Natural killer cell (primary cell): ENCODE data around the gene GTF2IRD1. TPM values are rescaled to one million over a fixed set of nuclear protein-coding genes. Genes with fewer than 3 reads are reported as not detected.

Experiments used
- ATAC-seq, 3 donors: fragments of 150-1000 bp in 2 of 3; fragments of 200-7000 bp in 1 of 3; cut with Tn5 transposase; 1 replicate in 1 of 3; 2 replicates in 2 of 3; pipeline ENCODE4 v1.10.0; 2021; ENCODE audit warnings: mild to moderate bottlenecking in 2 of 3, moderate library complexity in 2 of 3
- DNase-seq, 2 donors: peaks; one replicate each; pipeline versions ENCODE4 v3.0.0 to v3.0.0-alpha.2; 2013 to 2021; ENCODE audit warnings: mixed read lengths in 1 of 2
- H3K27ac ChIP-seq: one replicate; pipeline ENCODE4 v1.5.1; 2013; ENCODE audit warnings: mild to moderate bottlenecking, low read length
- H3K27me3 ChIP-seq: one replicate; pipeline ENCODE4 v1.6.1; 2013; ENCODE audit warnings: low read length; ENCODE audit not compliant: control insufficient read depth, insufficient read depth
- H3K36me3 ChIP-seq: one replicate; pipeline ENCODE4 v1.6.1; 2013; ENCODE audit warnings: low read length; ENCODE audit not compliant: control insufficient read depth, insufficient read depth
- H3K4me1 ChIP-seq: one replicate; pipeline ENCODE4 v1.6.1; 2013; ENCODE audit warnings: low read length; ENCODE audit not compliant: control insufficient read depth, insufficient read depth
- H3K4me3 ChIP-seq: one replicate; pipeline ENCODE4 v1.5.1; 2013; ENCODE audit warnings: low read length
- H3K9me3 ChIP-seq: one replicate; pipeline ENCODE4 v1.6.1; 2013; ENCODE audit warnings: low read length; ENCODE audit not compliant: control insufficient read depth, insufficient read depth
- H3K27ac Mint-ChIP-seq, 2 donors: one replicate each; pipeline ENCODE4 v1.8.0; 2022; ENCODE audit warnings: mild to moderate bottlenecking in 2 of 2, mixed read lengths in 2 of 2, moderate library complexity in 1 of 2
- H3K27me3 Mint-ChIP-seq, 2 donors: one replicate each; pipeline ENCODE4 v1.8.0; 2022; ENCODE audit warnings: low read depth in 2 of 2, mixed read lengths in 2 of 2
- H3K36me3 Mint-ChIP-seq: one replicate; pipeline ENCODE4 v1.8.0; 2022; ENCODE audit warnings: mixed read lengths
- H3K4me1 Mint-ChIP-seq, 2 donors: one replicate each; pipeline ENCODE4 v1.8.0; 2022; ENCODE audit warnings: mixed read lengths in 2 of 2
- H3K4me3 Mint-ChIP-seq: one replicate; pipeline ENCODE4 v1.8.0; 2022; ENCODE audit warnings: mild to moderate bottlenecking, moderate library complexity, mixed read lengths
- H3K9me3 Mint-ChIP-seq, 2 donors: one replicate each; pipeline ENCODE4 v1.8.0; 2022; ENCODE audit warnings: mixed read lengths in 2 of 2
- CTCF ChIP-seq: fragments of 200-600 bp; IDR thresholded peaks from one replicate; pipeline ENCODE4 v1.8.0; 2022; ENCODE audit warnings: antibody characterized with exemption
- WGBS: methylation state at CpG from one replicate; pipeline ENCODE4 v1.1.7; 2013; ENCODE audit warnings: missing lambda C conversion rate; ENCODE audit not compliant: insufficient coverage; 5-methylcytosine and 5-hydroxymethylcytosine counted together
- intact Hi-C: fragments of 100-400 bp; cut with micrococcal nuclease; formaldehyde crosslinking; loops from one replicate; pipeline ENCODE4 v1.14.2; 2022
- total RNA-seq, 4 donors: library from RNA; stranded (reverse); fragments of 120-200 nt in 1 of 4; gene quantifications; one replicate each; pipeline versions ENCODE4 v1.2.3 to v1.2.4, GENCODE V29; 2013 to 2022

GTF2IRD1 gene
- total RNA-seq, 3 donors from 2014 or later (not counting 1 experiment from before 2014, with no cell fraction given), result not detected

- intact Hi-C loops, result no loop called here
- no peaks in the 10 kb centered on the region for H3K9me3 Mint-ChIP-seq
- TF ChIP-seq CTCF, result no peak
- Histone ChIP-seq H3K27ac (no peak overlapping the region), H3K36me3 (no peaks in the 10 kb centered on the region), H3K4me1 (peaks cover 18% of the 10 kb centered on the region), H3K27me3 (peaks cover 11% of the 10 kb centered on the region), H3K9me3 (no peaks in the 10 kb centered on the region), H3K4me3 (no peak overlapping the region)
- H3K27me3 Mint-ChIP-seq, result peaks cover 3 to 6% of the 10 kb centered on the region in 2 donors
- H3K27ac Mint-ChIP-seq, result no peak overlapping the region
- ATAC-seq (no peak), DNase-seq (no peak)
- no peaks in the 10 kb centered on the region for H3K36me3 Mint-ChIP-seq
- peaks cover 6 to 7% of the 10 kb centered on the region in 2 donors for H3K4me1 Mint-ChIP-seq
- 85% methylated on average over 8 of the region's 8 CpGs for WGBS
- H3K4me3 Mint-ChIP-seq, result no peak overlapping the region
Measured at GRCh38 chr7:74476626-74477025, 22.9 kb downstream of the GTF2IRD1 start.

GRCh38 chr7:74478671-74479065 is 25.0 kb downstream of the GTF2IRD1 start:
- no peaks in the 10 kb centered on the region for H3K9me3 Mint-ChIP-seq
- Histone ChIP-seq H3K27me3 (peaks cover 11% of the 10 kb centered on the region), H3K4me1 (peaks cover 18% of the 10 kb centered on the region), H3K9me3 (no peaks in the 10 kb centered on the region), H3K27ac (no peak overlapping the region), H3K36me3 (no peaks in the 10 kb centered on the region), H3K4me3 (no peak overlapping the region)
- DNase-seq (no peak), ATAC-seq (no peak)
- H3K4me1 Mint-ChIP-seq, result peaks cover 6 to 7% of the 10 kb centered on the region in 2 donors
- intact Hi-C loops, result no loop called here
- TF ChIP-seq CTCF, result no peak
- 97% methylated on average over 3 of the region's 4 CpGs for WGBS
- H3K4me3 Mint-ChIP-seq, result no peak overlapping the region
- no peaks in the 10 kb centered on the region for H3K36me3 Mint-ChIP-seq
- peaks cover 6% of the 10 kb centered on the region in 2 donors for H3K27me3 Mint-ChIP-seq
- H3K27ac Mint-ChIP-seq, result no peak overlapping the region

- intact Hi-C loops, result no loop called here
- Mint-ChIP-seq H3K27ac (no peak overlapping the region), H3K9me3 (no peaks in the 10 kb centered on the region), H3K4me1 (peaks cover 6 to 7% of the 10 kb centered on the region in 2 donors), H3K4me3 (no peak overlapping the region), H3K36me3 (no peaks in the 10 kb centered on the region), H3K27me3 (peaks cover 6% of the 10 kb centered on the region in 2 donors)
- peaks cover 11% of the 10 kb centered on the region for H3K27me3 ChIP-seq
- WGBS, result 32% methylated on average over 13 of the region's 19 CpGs
- no peaks in the 10 kb centered on the region for H3K36me3 ChIP-seq
- H3K4me1 ChIP-seq, result peaks cover 18% of the 10 kb centered on the region
- H3K27ac ChIP-seq, result no peak overlapping the region
- ATAC-seq (no peak), DNase-seq (no peak)
- no peak overlapping the region for H3K4me3 ChIP-seq
- TF ChIP-seq CTCF, result no peak
- no peaks in the 10 kb centered on the region for H3K9me3 ChIP-seq
Measured at GRCh38 chr7:74479066-74479781, 25.5 kb downstream of the GTF2IRD1 start.
